Activated CD4-positive, alpha-beta T cell treated with anti-CD3 and anti-CD28 coated beads for 36 hours (primary cell): Measurements from ENCODE around the gene GORASP1. TPM values are rescaled to one million over a fixed set of nuclear protein-coding genes. Genes with fewer than 3 reads are reported as not detected.

Source experiments
- ATAC-seq: fragments of 200-7000 bp; cut with Tn5 transposase; one replicate; pipeline ENCODE4 v1.10.0; 2021; ENCODE audit warnings: mild to moderate bottlenecking, moderate library complexity
- CTCF ChIA-PET: fragments of 350-600 bp; sonication (Branson Sonifier 250); formaldehyde crosslinking; loops from one replicate; lab custom pipeline; 2021; ENCODE audit warnings: antibody characterized with exemption; lab: Charles Lee
- POLR2A ChIA-PET: fragments of 350-600 bp; sonication (Branson Sonifier 250); formaldehyde crosslinking; loops from one replicate; lab custom pipeline; 2021; ENCODE audit warnings: antibody characterized with exemption, inconsistent platforms; lab: Charles Lee
- DNase-seq: peaks from one replicate; pipeline ENCODE4 v3.0.0-alpha.2; 2020
- H3K27ac Mint-ChIP-seq: one replicate; pipeline ENCODE4 v1.8.0; 2021; ENCODE audit warnings: mixed read lengths
- H3K27me3 Mint-ChIP-seq: one replicate; pipeline ENCODE4 v1.8.0; 2021; ENCODE audit warnings: mixed read lengths
- H3K36me3 Mint-ChIP-seq: one replicate; pipeline ENCODE4 v1.8.0; 2021; ENCODE audit warnings: low read depth, mixed read lengths
- H3K4me1 Mint-ChIP-seq: one replicate; pipeline ENCODE4 v1.8.0; 2021; ENCODE audit warnings: mixed read lengths
- H3K4me3 Mint-ChIP-seq: one replicate; pipeline ENCODE4 v1.8.0; 2021; ENCODE audit warnings: mild to moderate bottlenecking, moderate library complexity, mixed read lengths
- H3K9me3 Mint-ChIP-seq: one replicate; pipeline ENCODE4 v1.8.0; 2021; ENCODE audit warnings: low read depth, mixed read lengths
- intact Hi-C, 2 experiments: fragments of 100-400 bp; cut with DNase I in 1 of 2; cut with micrococcal nuclease in 1 of 2; formaldehyde crosslinking; loops; one replicate each; pipeline versions ENCODE4 v1.14.2 to v1.15.1; 2022 to 2024; cut with DNase I, micrococcal nuclease
- total RNA-seq, 2 experiments: library from RNA; stranded (reverse); gene quantifications; one replicate each; pipeline ENCODE4 v1.2.3, GENCODE V29; 2021

The GORASP1 gene
- total RNA-seq, 2 experiments from 2014 or later: 23.0 to 23.8 TPM

DNA sequence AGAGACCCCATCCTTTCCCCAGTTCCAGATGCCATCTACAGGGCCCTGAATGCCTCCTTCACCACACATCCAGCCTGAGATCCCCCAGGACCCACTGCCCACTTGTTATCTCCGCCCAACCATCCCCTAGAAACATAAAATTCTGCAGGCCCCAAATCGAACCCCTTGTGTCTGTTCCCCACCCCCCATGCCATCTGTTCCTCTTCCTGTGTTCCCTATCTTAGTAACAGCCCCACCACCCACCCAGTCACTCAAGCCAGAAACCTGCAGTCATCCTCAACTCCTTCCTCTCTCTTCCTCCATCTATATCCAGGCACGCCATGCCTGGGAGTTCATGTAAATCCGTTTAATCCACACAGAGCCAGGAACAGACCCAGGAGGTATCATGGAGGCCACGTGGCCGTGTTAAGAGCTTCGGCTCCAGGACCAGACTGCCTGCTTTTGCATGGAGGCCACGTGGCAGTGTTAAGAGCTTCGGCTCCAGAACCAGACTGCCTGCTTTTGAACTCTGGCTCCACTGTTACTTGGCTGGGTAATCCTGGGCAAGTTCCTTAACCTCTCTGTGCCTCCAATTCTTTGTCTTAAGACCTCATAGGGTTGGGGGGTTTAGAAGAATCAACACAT is 41.1 kb upstream of the GORASP1 start:
- H3K4me3 Mint-ChIP-seq: peak overlapping the region; percentile 93
- intact Hi-C loops: loop anchor here in 1 of 2 experiments (2.0 kb wide), 1 partner anchor 40 kb away; no protein-coding TSS in a partner anchor
- ATAC-seq (no peak), DNase-seq (peak; percentile 38)
- no peaks in the 10 kb centered on the region for H3K9me3 Mint-ChIP-seq
- H3K4me1 Mint-ChIP-seq: peaks cover 68% of the 10 kb centered on the region
- peaks cover 86% of the 10 kb centered on the region for H3K36me3 Mint-ChIP-seq
- H3K27me3 Mint-ChIP-seq: no peaks in the 10 kb centered on the region
- peak overlapping the region; percentile 95 for H3K27ac Mint-ChIP-seq
- POLR2A ChIA-PET: interaction anchor here (0.6 to 2.7 kb wide), 5 partner anchors 11 to 1384 kb away, joined by 3 to 12 read pairs (median 4); no protein-coding TSS in a partner anchor
- CTCF ChIA-PET: interaction anchor here (1.4 to 1.6 kb wide), 3 partner anchors 21 to 139 kb away, joined by 3 to 4 read pairs (median 4); no protein-coding TSS in a partner anchor

DNA sequence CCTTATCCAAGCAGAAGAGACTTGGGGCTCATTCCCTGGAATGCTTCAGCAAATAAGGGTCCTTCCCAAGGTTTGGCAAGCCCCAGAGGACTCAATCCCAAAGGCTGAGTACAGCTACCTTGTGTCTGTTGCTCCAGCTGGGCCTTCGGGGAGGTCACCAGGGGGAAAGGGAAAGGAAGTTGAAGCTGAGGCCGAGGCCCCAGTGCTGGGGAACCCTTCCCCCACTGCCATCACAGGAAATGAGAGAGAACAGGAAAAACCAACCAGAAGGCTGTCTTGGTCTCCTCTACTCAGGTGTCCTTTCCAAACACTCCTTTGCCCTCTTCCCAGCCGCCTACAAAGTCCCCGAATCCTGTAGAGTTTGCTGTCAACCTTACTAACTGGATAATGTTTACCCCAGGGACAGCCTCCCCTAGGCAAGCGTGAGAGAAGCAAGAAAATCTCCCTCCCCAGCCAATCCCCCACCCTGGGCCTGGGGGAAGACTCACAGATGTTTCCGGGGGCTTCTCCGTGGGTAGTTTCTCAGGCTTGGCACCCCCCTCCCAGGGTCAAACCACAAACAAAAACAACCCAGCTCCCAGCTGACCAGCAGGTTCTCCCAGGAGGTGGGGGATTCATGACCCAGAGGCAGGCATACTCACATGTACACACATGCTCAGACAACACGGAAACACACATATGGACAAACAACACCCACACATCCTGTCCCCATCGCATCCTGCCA is 40.4 kb upstream of the GORASP1 start:
- DNase-seq: peak; percentile 73
- ChIA-PET CTCF (interaction anchor here (1.4 to 2.9 kb wide), 3 partner anchors 20 to 141 kb away, joined by 4 to 10 read pairs (median 4); no protein-coding TSS in a partner anchor), POLR2A (no interaction called here)
- Mint-ChIP-seq H3K9me3 (no peaks in the 10 kb centered on the region), H3K36me3 (peaks cover 93% of the 10 kb centered on the region), H3K4me3 (peak overlapping the region; percentile 93), H3K27ac (peak overlapping the region; percentile 95), H3K4me1 (peaks cover 68% of the 10 kb centered on the region), H3K27me3 (no peaks in the 10 kb centered on the region)
- no peak for ATAC-seq
- intact Hi-C loops: loop anchor here in 1 of 2 experiments (2.0 kb wide), 1 partner anchor 39 kb away; no protein-coding TSS in a partner anchor

DNA sequence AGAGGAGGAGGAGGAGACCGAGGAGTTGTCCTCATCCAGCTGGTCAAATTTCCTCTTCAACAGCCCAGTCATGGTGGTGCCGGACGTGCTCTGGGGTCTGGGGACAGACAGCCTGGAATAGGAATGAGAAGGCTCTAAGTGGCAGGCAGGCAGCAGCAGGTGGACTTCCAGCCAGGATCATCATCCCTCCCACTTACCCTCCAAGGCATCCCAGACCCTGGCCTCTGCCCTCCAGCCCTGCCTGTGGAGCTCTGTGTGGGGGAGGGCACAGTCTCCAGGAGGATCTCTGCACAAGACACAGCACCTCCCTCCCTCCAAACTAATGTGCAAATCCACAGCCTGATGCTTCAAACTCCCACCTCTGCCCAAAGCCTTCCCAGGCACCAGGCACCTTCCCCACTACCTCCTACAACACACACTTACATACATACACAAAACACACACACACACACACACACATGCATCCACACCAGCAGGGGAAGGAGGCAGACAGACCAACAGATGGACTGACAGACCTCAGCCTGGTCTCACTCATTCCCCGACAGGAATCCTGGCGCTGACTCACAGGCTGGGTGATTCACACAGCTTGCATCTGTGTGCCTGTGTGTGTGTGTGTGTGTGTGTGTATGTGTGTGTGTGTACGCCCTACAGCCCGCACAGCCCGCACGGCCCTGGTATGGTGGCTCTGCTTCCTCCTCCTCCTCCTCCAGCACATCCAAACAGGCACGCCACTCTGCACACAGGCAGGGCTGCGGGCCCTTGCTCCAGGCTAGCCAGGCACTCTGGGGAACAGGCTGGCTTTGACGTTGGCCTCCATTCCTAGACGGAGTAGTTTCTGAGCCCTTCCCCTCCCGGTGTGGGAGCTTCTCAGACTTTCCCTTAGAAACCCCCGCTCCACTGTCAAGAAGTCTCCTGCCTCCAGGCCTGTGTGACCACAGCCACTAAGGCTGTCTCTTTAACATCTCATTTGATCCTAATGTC is 39.5 kb upstream of the GORASP1 start:
- Mint-ChIP-seq H3K4me1 (peaks cover 68% of the 10 kb centered on the region), H3K9me3 (no peaks in the 10 kb centered on the region), H3K36me3 (peaks cover 94% of the 10 kb centered on the region), H3K27me3 (no peaks in the 10 kb centered on the region), H3K4me3 (peak overlapping the region; percentile 93), H3K27ac (peak overlapping the region; percentile 95)
- ATAC-seq (peak; percentile 68), DNase-seq (peak; percentile 90)
- ChIA-PET POLR2A (interaction anchor here (1.5 kb wide), 1 partner anchor 11 kb away, joined by 4 read pairs; no protein-coding TSS in a partner anchor), CTCF (interaction anchor here (0.6 to 2.9 kb wide), 7 partner anchors 13 to 144 kb away, joined by 3 to 10 read pairs (median 4); no protein-coding TSS in a partner anchor)
- intact Hi-C loops: no loop called here

DNA sequence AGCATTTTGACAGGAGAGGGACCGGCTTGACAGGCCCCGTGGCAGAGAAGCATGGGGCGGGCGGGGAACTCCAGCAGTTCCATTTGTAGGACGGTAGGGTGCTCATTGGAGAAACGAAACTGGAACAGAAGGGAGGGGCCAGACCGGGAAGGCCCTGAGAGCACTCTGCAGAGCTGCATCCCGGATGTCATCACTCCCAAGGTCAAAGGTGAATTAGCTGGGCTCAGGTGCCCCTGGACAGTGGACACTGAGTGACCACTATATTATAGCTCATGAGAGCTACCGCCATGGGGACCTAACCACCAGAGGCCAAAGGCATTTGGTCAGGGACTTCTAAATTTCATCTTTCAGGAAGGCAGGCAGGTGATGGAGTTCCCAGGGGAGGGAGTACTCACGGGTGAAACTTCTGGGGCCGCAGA is 38.7 kb upstream of the GORASP1 start:
- ChIA-PET CTCF (interaction anchor here (0.5 to 2.9 kb wide), 11 partner anchors 12 to 145 kb away, joined by 3 to 10 read pairs (median 3); no protein-coding TSS in a partner anchor), POLR2A (interaction anchor here (1.5 kb wide), 1 partner anchor 11 kb away, joined by 4 read pairs; no protein-coding TSS in a partner anchor)
- intact Hi-C loops: no loop called here
- Mint-ChIP-seq H3K27ac (peak overlapping the region; percentile 68), H3K4me3 (peak overlapping the region; percentile 20), H3K27me3 (no peaks in the 10 kb centered on the region), H3K36me3 (peaks cover 94% of the 10 kb centered on the region), H3K9me3 (no peaks in the 10 kb centered on the region), H3K4me1 (peaks cover 73% of the 10 kb centered on the region)
- no peak for ATAC-seq
- DNase-seq: no peak

DNA sequence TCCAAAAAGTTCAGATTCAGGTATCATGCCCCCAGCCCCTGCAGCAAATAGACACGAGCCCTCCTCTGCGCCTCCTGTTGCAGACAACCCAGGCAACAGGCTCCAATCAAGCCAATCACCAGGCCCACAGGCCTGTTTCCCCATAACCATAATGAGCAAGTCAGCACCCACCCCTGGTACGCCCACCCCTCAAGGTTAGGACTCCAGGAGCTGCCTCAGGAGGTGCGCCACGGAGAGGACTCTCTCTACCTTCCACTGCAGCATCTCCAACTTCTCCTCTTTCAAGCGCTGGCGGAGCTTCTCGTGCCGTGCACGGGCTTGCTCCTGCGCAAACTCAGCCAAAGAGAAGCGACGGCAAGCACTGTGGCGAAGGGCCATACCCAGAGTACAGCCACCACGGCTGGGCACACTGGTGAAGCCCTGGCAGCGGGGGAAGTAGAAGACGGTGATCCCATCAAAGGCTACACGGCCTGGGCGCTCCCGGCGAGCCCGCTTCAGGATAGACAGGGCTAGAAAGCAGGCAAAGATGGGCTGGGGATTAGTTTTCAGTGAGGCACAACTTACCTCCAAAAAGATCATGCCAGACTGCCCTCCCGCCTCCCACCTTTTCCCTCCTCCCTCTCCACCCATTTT is 37.4 kb upstream of the GORASP1 start:
- ATAC-seq (no peak), DNase-seq (no peak)
- peak overlapping the region; percentile 38 for H3K27ac Mint-ChIP-seq
- intact Hi-C loops: no loop called here
- H3K9me3 Mint-ChIP-seq: no peaks in the 10 kb centered on the region
- no peaks in the 10 kb centered on the region for H3K27me3 Mint-ChIP-seq
- CTCF ChIA-PET: interaction anchor here (0.6 to 2.9 kb wide), 6 partner anchors 11 to 144 kb away, joined by 3 to 10 read pairs (median 4); no protein-coding TSS in a partner anchor
- no peak overlapping the region for H3K4me3 Mint-ChIP-seq
- POLR2A ChIA-PET: no interaction called here
- H3K4me1 Mint-ChIP-seq: peaks cover 72% of the 10 kb centered on the region
- H3K36me3 Mint-ChIP-seq: peaks cover 94% of the 10 kb centered on the region

DNA sequence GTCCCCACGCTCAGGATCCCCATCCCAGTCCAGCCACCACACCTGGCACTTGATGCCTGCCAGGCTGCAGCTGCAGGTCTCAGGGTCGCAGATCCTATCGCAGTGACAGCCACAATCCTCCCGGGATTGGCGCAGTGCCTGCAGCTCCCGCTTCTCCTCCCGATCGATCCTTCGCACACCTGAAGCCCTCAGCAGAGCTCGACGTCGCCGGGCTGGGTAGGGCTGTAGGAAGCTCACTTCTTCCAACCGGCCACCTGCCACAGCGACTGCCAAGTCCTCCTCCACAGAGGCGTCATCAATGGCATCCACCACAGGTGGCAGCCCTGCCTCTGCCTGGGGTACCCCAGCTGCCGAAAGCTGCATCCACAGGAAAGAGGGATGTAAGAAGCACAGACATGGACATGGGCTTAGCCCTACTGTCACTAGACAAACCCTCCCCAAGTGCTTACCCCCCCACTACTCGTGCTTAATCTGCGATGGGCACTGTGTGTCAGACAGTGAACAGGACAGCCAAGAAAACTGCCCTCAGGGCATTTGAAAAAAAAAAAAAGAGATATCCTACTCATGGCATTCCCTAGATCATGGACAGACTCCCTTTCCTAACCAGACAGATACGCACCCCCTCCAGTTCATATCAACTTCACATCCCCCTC is 36.8 kb upstream of the GORASP1 start:
- ChIA-PET POLR2A (no interaction called here), CTCF (interaction anchor here (0.9 to 2.4 kb wide), 4 partner anchors 12 to 148 kb away, joined by 3 to 9 read pairs (median 4); no protein-coding TSS in a partner anchor)
- ATAC-seq: no peak
- H3K9me3 Mint-ChIP-seq: no peaks in the 10 kb centered on the region
- H3K4me1 Mint-ChIP-seq: peaks cover 72% of the 10 kb centered on the region
- intact Hi-C loops: no loop called here
- peaks cover 88% of the 10 kb centered on the region for H3K36me3 Mint-ChIP-seq
- no peaks in the 10 kb centered on the region for H3K27me3 Mint-ChIP-seq
- H3K4me3 Mint-ChIP-seq: no peak overlapping the region
- H3K27ac Mint-ChIP-seq: peak overlapping the region; percentile 38
- no peak for DNase-seq

DNA sequence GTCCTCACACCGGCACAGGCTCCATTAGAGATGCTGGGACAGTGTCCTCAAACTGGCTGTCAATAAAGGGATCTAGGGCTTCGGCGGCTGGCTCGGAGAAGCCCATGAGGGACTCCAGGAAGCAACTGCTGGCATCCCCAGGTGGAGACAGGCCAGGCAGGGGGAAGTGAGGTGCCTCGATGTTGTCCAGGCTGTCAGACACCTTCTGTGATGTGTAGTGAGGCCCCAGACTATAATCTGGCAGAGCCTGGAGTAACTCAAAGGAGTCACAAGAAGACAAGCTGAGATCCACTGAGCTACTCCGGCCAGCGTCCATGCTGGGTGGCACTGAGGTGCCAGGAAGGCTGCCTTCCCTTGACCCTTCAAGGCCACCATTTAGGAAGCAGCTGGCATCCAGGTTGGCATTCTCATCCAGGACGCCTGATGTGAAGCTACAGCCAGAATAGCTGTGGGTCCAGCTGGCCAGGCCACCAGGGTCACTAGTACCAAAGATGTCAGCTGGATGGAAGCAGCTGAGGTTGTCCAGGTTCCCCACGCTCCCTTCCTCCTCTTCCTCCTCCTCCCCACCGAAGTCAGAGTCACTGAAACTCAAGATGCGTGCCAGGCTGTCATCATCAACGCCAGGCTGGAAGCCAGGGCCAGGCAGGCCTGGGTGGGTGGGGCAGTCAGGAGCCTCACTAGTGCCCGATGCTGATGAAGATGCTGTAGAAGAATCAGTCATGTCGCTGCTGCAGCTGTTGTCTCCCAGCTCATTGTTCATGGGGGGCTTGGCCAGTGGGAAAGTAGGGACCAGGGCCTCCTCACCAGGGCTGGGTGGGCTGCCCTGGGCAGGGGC is 35.8 kb upstream of the GORASP1 start:
- ChIA-PET POLR2A (interaction anchor here (0.9 to 1.0 kb wide), 2 partner anchors 14 to 34 kb away, joined by 3 read pairs; no protein-coding TSS in a partner anchor), CTCF (interaction anchor here (0.6 to 2.4 kb wide), 6 partner anchors 13 to 149 kb away, joined by 3 to 9 read pairs (median 3); no protein-coding TSS in a partner anchor)
- no peaks in the 10 kb centered on the region for H3K9me3 Mint-ChIP-seq
- H3K4me1 Mint-ChIP-seq: peaks cover 70% of the 10 kb centered on the region
- intact Hi-C loops: no loop called here
- H3K4me3 Mint-ChIP-seq: no peak overlapping the region
- peaks cover 80% of the 10 kb centered on the region for H3K36me3 Mint-ChIP-seq
- DNase-seq (no peak), ATAC-seq (no peak)
- H3K27ac Mint-ChIP-seq: no peak overlapping the region
- no peaks in the 10 kb centered on the region for H3K27me3 Mint-ChIP-seq

DNA sequence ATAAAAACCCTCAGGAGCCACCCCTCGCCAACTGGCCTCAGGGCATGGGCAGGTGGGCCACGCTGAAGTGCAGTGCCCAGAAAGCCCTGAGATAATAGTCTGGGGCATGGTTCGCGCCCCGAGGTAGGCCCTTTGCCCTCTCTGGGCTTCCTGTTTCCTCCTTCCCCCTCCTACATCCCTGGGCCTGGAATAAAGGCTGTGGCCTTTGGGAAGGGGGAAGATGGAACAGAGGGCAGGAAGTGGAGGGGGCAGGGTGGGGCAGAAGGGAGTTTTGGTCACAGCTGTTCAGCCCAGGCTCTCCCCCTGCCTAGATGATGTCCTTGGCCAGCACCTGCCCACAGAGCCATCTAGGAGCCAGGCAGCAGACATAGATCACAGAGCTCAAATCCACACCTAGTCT is 34.6 kb upstream of the GORASP1 start:
- Mint-ChIP-seq H3K27ac (no peak overlapping the region), H3K4me3 (no peak overlapping the region), H3K27me3 (no peaks in the 10 kb centered on the region), H3K36me3 (peaks cover 72% of the 10 kb centered on the region), H3K4me1 (peaks cover 58% of the 10 kb centered on the region), H3K9me3 (no peaks in the 10 kb centered on the region)
- no peak for ATAC-seq
- ChIA-PET POLR2A (interaction anchor here (0.7 kb wide), 1 partner anchor 146 kb away, joined by 3 read pairs; no protein-coding TSS in a partner anchor), CTCF (interaction anchor here (1.5 to 2.4 kb wide), 2 partner anchors 15 to 146 kb away, joined by 3 to 9 read pairs; no protein-coding TSS in a partner anchor)
- no peak for DNase-seq
- intact Hi-C loops: no loop called here
